NOMO-1 treated with dmso at 0.1 percent for 144 hours (cell line): ENCODE data around the gene ERICH4.
"Not testable (repeated sequence)": the region's sequence is repeated elsewhere in the genome, so short reads cannot be mapped to it uniquely, and the experiment has no call there.

Experiments
- DNase-seq: peaks from one replicate; lab custom pipeline; 2025; ENCODE audit not compliant: unreplicated experiment; lab: John Stamatoyannopoulos, UW

The ERICH4 gene

GRCh38 chr19:41442473-41443355, at the start of gene ERICH4:
TSS of gene ERICH4 (plus strand) at chr19:41443156. CDS start at chr19:41443170, 14 bp downstream.
- no peak for DNase-seq

GRCh38 chr19:41395355-41395754, 47.6 kb upstream of the ERICH4 start:
- no peak for DNase-seq

GRCh38 chr19:41397086-41398049, 45.6 kb upstream of the ERICH4 start, which contains the start of the genes BCKDHA and EXOSC5:
TSS of gene BCKDHA (plus strand) at chr19:41397818. CDS start at chr19:41397828, 10 bp downstream.
TSS of gene EXOSC5 (minus strand) at chr19:41397359. CDS start at chr19:41397328, 31 bp downstream.
- peak; percentile 99 for DNase-seq

- DNase-seq, result no peak
These were observed 44.9 kb upstream of the ERICH4 start for GRCh38 chr19:41398050-41398418.

- DNase-seq, result no peak
These were observed 44.4 kb upstream of the ERICH4 start for GRCh38 chr19:41398598-41398997.

- DNase-seq, result no peak
These were observed 43.9 kb upstream of the ERICH4 start for GRCh38 chr19:41399091-41399490.

GRCh38 chr19:41399525-41399924, 43.4 kb upstream of the ERICH4 start:
- DNase-seq, result no peak

GRCh38 chr19:41401483-41401882, 41.5 kb upstream of the ERICH4 start:
- no peak for DNase-seq

GRCh38 chr19:41402010-41402409, 40.9 kb upstream of the ERICH4 start:
- DNase-seq, result no peak

GRCh38 chr19:41403181-41403970, 39.6 kb upstream of the ERICH4 start:
- no peak for DNase-seq

- DNase-seq, result no peak
These were observed 37.2 kb upstream of the ERICH4 start for GRCh38 chr19:41405776-41406175.

- peak; percentile 68 for DNase-seq
These were observed 35.7 kb upstream of the ERICH4 start for GRCh38 chr19:41407271-41407670.

GRCh38 chr19:41408256-41408655, 34.7 kb upstream of the ERICH4 start:
- no peak for DNase-seq

- not testable (repeated sequence) for DNase-seq
These were observed 34.1 kb upstream of the ERICH4 start for GRCh38 chr19:41408846-41409245.

GRCh38 chr19:41409288-41409687, 33.7 kb upstream of the ERICH4 start:
- DNase-seq, result no peak

GRCh38 chr19:41410336-41411054, 32.5 kb upstream of the ERICH4 start:
- DNase-seq, result no peak

GRCh38 chr19:41411100-41411967, 31.6 kb upstream of the ERICH4 start:
- DNase-seq, result no peak

GRCh38 chr19:41411968-41412265, 31.0 kb upstream of the ERICH4 start:
- DNase-seq, result no peak

GRCh38 chr19:41412953-41413352, 30.0 kb upstream of the ERICH4 start:
- DNase-seq, result no peak
